Osteoblast (primary cell): ENCODE measurements around the gene KCTD16. TPM values are rescaled to one million over a fixed set of nuclear protein-coding genes. Genes with fewer than 3 reads are reported as not detected.

Experiments
- DNase-seq: peaks from one replicate; pipeline ENCODE4 v3.0.0; 2011; ENCODE audit warnings: low spot score, mixed read lengths; ENCODE audit not compliant: insufficient read length; ENCODE audit errors: missing footprints
- H2AFZ ChIP-seq: 2 replicates; pipeline ENCODE4 v1.6.0; 2011; ENCODE audit warnings: mild to moderate bottlenecking, low read length
- H3K27ac ChIP-seq: 2 replicates; pipeline ENCODE4 v1.5.1; 2011; ENCODE audit warnings: mild to moderate bottlenecking, low read depth, low read length, moderate library complexity
- H3K27me3 ChIP-seq: 2 replicates; pipeline ENCODE4 v1.6.0; 2012; ENCODE audit warnings: mild to moderate bottlenecking, control low read depth, inconsistent platforms, low read length, moderate library complexity; ENCODE audit not compliant: insufficient read depth
- H3K36me3 ChIP-seq: 2 replicates; pipeline ENCODE4 v1.5.1; 2011; ENCODE audit warnings: mild to moderate bottlenecking, low read length, control low read depth, moderate library complexity; ENCODE audit not compliant: insufficient read depth
- H3K4me1 ChIP-seq: 2 replicates; pipeline ENCODE4 v1.5.1; 2011; ENCODE audit warnings: mild to moderate bottlenecking, low read length, control low read depth, moderate library complexity; ENCODE audit not compliant: insufficient read depth
- H3K4me2 ChIP-seq: 2 replicates; pipeline ENCODE4 v1.6.0; 2011; ENCODE audit warnings: mild to moderate bottlenecking, low read length; ENCODE audit not compliant: insufficient read depth
- H3K4me3 ChIP-seq: fragments of 200-600 bp; sonication (generic); 3 replicates; pipeline ENCODE4 v1.5.1; 2012; ENCODE audit warnings: mild to moderate bottlenecking, low read length, inconsistent platforms; ENCODE audit not compliant: insufficient read depth
- H3K79me2 ChIP-seq: 2 replicates; pipeline ENCODE4 v1.6.0; 2012; ENCODE audit warnings: mild to moderate bottlenecking, low read length, control low read depth, inconsistent platforms; ENCODE audit not compliant: insufficient read depth
- H3K9me3 ChIP-seq: 2 replicates; pipeline ENCODE4 v1.5.1; 2011; ENCODE audit warnings: low read depth, low read length, control low read depth
- H4K20me1 ChIP-seq: 2 replicates; pipeline ENCODE4 v1.6.0; 2012; ENCODE audit warnings: mild to moderate bottlenecking, low read length, control low read depth; ENCODE audit not compliant: insufficient read depth
- CTCF ChIP-seq: IDR thresholded peaks from 2 replicates; pipeline ENCODE4 v1.5.1; 2011; ENCODE audit warnings: mild to moderate bottlenecking, low read depth, low read length, moderate library complexity; ENCODE audit errors: extremely low read depth
- total RNA-seq: library from RNA; depleted of rRNA; stranded (reverse); fragments of >200 nt; gene quantifications from 2 replicates; pipeline ENCODE4 v1.2.3, GENCODE V29; 2012

The KCTD16 gene
- total RNA-seq, 1 donor = 3.6 TPM

GRCh38 chr5:144315026-144315425 is 144.4 kb downstream of the KCTD16 start:
- no peaks in the 10 kb centered on the region for H3K4me1 ChIP-seq
- H3K9me3 ChIP-seq = no peaks in the 10 kb centered on the region
- H2AFZ ChIP-seq = no peak overlapping the region
- no peak for DNase-seq
- H4K20me1 ChIP-seq = no peaks in the 10 kb centered on the region
- H3K27me3 ChIP-seq = no peaks in the 10 kb centered on the region
- no peak overlapping the region for H3K27ac ChIP-seq
- H3K79me2 ChIP-seq = no peaks in the 10 kb centered on the region
- H3K4me3 ChIP-seq = no peak overlapping the region
- H3K36me3 ChIP-seq = no peaks in the 10 kb centered on the region
- H3K4me2 ChIP-seq = no peak overlapping the region
- no peak for TF ChIP-seq CTCF

DNA sequence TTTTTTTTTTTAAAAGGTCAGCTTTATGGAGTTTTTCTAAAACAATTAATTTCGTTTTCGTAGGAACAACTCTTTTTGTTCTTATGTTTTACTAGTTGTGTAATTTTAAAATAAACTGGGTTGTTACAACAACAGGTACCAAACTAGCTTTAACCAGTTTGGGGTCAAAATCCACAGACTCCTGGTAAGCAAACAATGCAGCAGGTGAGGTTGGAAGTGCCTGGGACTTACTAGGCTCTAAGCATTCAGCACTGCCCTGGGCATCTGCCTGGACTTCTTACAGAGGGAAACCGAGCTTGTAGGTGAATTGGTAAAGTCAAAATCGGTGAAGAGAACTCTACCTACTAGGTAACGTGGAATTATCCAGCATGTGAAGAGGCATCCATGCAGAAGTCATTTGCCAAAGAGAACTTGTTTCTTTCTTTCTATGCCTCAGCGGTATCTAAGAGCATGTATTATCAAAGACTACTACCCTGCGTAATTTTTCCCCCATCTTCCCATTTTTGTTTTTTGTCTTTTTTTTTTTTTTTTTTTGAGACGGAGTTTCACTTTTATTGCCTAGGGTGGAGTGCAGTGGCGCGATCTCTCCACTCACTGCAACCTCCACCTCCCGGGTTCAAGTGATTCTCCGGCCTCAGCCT is 145.4 kb downstream of the KCTD16 start:
- Histone ChIP-seq H3K36me3 (no peaks in the 10 kb centered on the region), H3K4me2 (no peak overlapping the region), H3K4me1 (no peaks in the 10 kb centered on the region), H3K4me3 (no peak overlapping the region), H3K27me3 (no peaks in the 10 kb centered on the region), H3K79me2 (no peaks in the 10 kb centered on the region), H3K9me3 (no peaks in the 10 kb centered on the region), H3K27ac (no peak overlapping the region), H2AFZ (no peak overlapping the region), H4K20me1 (no peaks in the 10 kb centered on the region)
- no peak for DNase-seq
- TF ChIP-seq CTCF = no peak

GRCh38 chr5:144318011-144318410 is 147.3 kb downstream of the KCTD16 start:
- no peak for TF ChIP-seq CTCF
- no peaks in the 10 kb centered on the region for H4K20me1 ChIP-seq
- no peak overlapping the region for H3K4me2 ChIP-seq
- no peak overlapping the region for H2AFZ ChIP-seq
- H3K36me3 ChIP-seq = no peaks in the 10 kb centered on the region
- no peaks in the 10 kb centered on the region for H3K9me3 ChIP-seq
- no peaks in the 10 kb centered on the region for H3K4me1 ChIP-seq
- no peak overlapping the region for H3K4me3 ChIP-seq
- H3K79me2 ChIP-seq = no peaks in the 10 kb centered on the region
- no peak for DNase-seq
- H3K27me3 ChIP-seq = no peaks in the 10 kb centered on the region
- H3K27ac ChIP-seq = no peak overlapping the region

- H4K20me1 ChIP-seq = no peaks in the 10 kb centered on the region
- H3K27ac ChIP-seq = no peak overlapping the region
- no peak for DNase-seq
These were observed 147.8 kb downstream of the KCTD16 start for GRCh38 chr5:144318460-144318859.

More at GRCh38 chr5:144318460-144318859, 147.8 kb downstream of the KCTD16 start:
- no peak for TF ChIP-seq CTCF
- Histone ChIP-seq H3K79me2 (no peaks in the 10 kb centered on the region), H2AFZ (no peak overlapping the region), H3K36me3 (no peaks in the 10 kb centered on the region), H3K4me2 (no peak overlapping the region), H3K9me3 (no peaks in the 10 kb centered on the region), H3K27me3 (no peaks in the 10 kb centered on the region), H3K4me3 (no peak overlapping the region), H3K4me1 (no peaks in the 10 kb centered on the region)
